GM21825 (cell line): ENCODE data around the gene CTDSP1.

ENCODE experiments used
- ATAC-seq: cut with Tn5 transposase; IDR thresholded peaks from one replicate; pipeline ENCODE4 v1.9.1; 2021; ENCODE audit warnings: mild to moderate bottlenecking, moderate library complexity; ENCODE audit not compliant: unreplicated experiment

Gene CTDSP1

GRCh38 chr2:218382785-218383184 lies 16.9 kb upstream of the CTDSP1 start:
- no peak for ATAC-seq

DNA sequence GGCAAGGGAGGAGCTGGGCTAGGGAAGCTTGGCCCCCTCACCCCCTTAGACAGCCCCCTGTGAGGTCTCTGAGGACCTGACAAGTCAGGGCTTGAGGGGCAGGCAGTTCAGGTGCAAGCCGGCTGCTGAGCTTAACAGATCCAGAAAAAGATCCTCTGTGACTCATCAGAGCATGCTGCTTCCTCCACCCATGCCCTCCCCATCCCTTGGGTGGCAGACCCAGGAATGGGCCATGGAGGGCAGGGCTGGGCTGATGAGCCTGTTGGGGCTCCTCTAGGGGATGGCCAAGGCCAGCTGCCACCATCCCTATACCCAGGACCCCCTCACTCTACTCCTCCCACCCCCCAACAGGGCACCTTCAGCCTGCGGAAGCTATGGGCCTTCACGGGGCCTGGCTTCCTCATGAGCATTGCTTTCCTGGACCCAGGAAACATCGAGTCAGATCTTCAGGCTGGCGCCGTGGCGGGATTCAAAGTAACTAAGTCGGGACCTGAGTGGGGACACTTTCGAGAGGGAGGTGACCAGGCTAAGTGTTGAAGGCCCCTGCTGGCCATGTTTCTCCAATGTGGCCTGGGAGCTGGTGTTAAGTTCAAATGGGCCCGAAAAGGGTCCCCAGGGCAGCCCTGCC lies 15.7 kb upstream of the CTDSP1 start:
- no peak for ATAC-seq

DNA sequence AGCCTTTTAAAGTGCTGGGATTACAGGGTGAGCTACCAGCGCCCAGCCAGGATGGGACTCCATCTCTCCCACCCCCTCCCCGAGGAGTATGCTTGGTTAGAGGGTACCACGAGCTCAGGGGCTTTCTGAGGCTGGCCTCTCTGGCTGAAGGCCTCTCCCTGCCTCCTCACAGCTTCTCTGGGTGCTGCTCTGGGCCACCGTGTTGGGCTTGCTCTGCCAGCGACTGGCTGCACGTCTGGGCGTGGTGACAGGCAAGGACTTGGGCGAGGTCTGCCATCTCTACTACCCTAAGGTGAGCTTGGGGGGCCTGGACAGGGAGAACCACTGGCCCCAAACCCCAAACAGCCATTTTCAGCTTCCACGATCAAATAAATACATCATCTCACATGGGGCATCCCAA lies 14.7 kb upstream of the CTDSP1 start:
- ATAC-seq: no peak

DNA sequence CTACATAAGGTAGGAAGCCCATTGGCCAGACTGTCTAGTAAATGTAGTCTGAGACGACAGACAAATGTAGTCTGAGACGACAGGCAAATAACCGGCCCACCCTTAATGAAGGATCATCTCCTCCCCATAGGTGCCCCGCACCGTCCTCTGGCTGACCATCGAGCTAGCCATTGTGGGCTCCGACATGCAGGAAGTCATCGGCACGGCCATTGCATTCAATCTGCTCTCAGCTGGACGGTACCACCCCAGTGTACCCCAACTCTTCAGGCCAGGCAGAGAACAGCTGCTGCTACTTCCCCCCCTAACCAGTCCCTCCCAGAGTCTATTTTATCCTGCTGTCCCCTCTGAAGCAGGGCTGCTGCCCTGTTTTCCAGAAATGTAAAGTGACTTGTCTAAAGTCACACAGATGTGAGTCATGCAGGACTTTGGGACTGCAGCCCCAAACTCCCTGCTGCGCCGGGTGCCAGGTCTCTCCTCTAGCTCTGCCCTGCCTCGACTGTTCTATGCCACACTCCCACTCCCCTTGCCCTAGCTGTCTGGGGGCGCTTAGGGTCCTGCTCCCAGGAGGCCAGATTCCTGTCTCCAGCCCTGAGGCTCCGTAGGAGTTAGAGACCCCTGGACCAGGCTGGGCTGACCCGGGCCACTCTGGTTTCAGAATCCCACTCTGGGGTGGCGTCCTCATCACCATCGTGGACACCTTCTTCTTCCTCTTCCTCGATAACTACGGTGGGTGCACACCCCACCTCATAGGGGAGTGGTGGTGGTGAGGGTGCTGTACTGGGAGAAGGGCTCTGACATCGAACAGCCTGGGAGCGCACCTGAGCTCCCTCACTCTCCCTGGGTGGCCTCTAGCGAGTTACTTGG lies 12.9 kb upstream of the CTDSP1 start:
- no peak for ATAC-seq

- ATAC-seq: no peak
Measured at GRCh38 chr2:218387369-218388194, 12.1 kb upstream of the CTDSP1 start.

DNA sequence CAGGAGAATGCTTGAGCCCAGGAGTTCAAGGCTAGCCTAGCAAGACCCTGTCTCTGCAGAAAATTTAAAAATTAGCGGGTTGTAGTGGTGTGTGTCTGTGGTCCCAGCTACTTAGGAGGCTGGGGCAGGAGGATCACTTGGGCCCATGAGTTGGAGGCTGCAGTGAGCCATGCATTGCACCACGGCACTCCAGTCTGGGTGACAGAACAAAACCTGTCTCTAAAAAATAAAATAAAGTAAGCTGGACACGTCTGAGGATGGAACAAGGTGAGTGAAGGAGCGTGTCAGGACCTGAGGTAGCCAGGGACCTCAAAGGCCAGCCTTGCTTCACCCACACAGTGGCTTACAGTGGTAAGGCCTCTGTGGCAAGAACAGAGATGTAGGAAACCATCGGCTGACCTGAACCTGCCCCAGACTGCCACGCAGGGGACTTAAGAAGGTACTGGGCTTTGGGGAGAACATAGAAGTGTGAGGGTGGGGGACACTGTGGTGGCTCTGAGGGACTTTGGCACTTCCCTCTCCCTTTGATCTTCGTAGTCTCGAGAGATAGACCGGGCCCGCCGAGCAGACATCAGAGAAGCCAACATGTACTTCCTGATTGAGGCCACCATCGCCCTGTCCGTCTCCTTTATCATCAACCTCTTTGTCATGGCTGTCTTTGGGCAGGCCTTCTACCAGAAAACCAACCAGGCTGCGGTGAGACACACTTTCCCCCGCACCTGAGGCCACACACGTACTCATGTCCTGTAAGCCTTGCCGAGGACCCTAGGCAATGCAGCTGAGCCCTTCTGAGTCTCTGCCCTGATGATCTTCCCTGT lies 10.1 kb upstream of the CTDSP1 start:
- ATAC-seq: no peak

DNA sequence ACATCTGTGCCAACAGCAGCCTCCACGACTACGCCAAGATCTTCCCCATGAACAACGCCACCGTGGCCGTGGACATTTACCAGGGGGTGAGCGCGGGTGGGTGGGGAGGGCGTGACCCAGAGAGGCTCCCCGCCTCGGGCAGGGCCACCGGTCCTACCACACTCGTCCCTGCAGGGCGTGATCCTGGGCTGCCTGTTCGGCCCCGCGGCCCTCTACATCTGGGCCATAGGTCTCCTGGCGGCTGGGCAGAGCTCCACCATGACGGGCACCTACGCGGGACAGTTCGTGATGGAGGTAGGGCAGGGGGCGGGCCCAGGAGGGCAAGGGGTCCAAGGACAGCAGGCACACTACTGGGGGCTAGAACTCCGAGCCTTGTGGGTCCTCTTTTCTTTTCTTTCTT lies 8.5 kb upstream of the CTDSP1 start:
- no peak for ATAC-seq

DNA sequence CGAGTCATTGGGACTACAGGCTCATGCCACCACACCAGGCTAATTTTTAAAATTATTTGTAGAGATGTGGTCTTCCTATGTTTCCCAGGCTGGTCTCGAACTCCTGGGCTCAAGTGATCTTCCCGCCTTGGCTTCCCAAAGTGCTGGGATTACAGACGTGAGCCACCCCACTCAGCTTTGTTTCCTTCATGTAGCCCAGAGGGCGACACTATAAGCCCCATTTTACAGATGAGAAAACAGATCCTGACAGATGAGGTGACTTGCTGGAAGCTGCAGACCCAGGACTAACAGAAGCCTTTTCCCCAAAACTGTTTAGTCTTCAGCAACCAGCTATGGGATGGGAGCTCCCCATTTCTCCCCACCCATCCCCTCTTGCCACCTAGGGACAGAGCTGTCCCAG lies 7.2 kb upstream of the CTDSP1 start:
- ATAC-seq: no peak

- no peak for ATAC-seq
Measured at GRCh38 chr2:218392891-218393462, 6.7 kb upstream of the CTDSP1 start.

- no peak for ATAC-seq
Measured at GRCh38 chr2:218393750-218394290, 5.8 kb upstream of the CTDSP1 start.

DNA sequence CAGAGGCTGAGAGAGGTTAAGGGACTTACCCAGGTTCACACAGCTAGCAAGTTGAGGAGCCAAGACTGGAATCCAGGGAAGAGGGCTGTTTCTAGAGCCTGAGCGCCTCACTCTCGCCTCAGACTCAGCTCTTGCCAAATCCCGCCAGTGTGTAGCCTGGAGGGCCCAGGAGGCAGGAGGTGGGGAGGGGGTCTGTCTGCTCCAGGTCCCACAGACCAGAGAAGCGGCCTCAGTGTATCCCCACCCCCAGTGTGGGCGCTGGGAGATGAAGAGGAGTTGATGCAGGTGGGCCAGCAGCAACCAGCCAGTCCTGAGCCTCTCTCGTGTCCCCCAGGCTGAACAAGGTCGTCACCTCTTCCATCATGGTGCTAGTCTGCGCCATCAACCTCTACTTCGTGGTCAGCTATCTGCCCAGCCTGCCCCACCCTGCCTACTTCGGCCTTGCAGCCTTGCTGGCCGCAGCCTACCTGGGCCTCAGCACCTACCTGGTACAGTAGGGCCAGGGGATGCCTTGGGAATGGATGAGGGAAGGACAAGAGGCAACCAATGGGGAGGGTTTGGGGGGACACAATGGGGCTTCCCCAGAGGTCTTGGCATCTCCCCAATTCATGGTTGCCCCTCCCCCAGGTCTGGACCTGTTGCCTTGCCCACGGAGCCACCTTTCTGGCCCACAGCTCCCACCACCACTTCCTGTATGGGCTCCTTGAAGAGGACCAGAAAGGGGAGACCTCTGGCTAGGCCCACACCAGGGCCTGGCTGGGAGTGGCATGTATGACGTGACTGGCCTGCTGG lies 5.2 kb upstream of the CTDSP1 start:
- ATAC-seq: no peak

DNA sequence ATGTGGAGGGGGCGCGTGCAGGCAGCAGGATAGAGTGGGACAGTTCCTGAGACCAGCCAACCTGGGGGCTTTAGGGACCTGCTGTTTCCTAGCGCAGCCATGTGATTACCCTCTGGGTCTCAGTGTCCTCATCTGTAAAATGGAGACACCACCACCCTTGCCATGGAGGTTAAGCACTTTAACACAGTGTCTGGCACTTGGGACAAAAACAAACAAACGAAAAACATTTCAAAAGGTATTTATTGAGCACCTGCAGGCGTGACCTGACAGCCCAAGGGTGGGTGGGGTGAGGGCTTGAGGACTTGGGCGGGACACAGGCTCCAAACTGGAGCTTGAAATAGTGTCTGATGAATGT lies 4.6 kb upstream of the CTDSP1 start:
- no peak for ATAC-seq

DNA sequence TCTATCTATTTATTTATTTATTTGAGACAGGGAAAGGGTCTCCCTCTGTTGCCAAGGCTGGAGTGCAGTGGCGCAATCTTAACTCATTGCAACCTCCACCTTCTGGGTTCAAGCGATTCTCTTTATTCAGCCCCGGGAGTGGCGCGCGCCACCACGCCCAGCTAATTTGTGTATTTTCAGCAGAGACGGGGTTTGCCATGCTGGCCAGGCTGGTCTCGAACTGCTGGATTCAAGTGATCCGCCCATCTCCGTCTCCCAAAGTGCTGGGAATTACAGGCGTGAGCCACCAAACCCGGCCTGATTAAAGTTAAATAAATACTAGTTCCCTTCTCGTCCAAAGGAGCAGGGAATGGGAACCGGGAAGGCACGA lies 4.2 kb upstream of the CTDSP1 start:
- no peak for ATAC-seq

DNA sequence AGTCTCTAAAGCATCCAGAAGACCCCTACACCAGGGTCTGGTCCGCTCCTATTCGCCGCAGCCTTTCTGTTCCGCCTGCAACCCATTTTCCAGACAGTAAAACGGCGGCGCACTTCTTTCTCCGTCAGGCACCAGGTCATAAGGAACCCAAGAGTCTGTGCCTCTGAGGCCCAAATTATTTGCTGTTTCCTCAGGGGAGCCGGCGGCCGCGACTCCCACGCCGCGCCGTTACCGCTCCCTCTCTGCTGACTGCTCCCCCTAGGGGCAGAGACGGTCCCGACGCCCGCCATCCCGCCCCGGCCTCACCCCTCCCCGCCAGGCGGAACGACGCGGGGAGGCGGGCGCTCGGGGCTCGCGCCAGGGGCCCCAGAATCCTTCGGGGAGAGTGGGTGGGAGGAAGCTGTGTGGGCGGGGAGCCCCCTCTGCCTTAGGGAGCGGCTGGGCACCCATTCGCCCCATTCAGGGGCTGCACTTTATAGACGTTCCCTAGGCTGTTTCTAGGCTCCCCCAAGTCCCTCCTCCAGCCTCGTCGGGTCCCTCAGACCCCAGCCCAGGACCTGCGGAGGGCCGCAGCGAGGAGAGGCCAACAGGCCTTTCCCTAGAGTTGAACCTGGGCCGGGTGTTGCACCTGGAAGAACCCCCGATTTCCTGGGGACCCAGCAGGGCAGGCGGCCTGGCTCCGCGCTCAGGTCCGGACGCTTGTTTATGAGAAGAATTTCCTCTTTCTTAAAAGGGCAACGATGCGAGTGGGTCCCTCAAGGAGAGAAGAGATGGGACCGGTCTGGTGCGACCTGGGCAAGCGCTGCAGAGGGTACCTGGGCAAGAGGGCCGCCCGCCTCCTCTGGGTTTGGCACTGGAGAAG lies 3.6 kb upstream of the CTDSP1 start:
- ATAC-seq: peak; percentile 46

GRCh38 chr2:218396688-218397462 lies 2.8 kb upstream of the CTDSP1 start:
- ATAC-seq: no peak

GRCh38 chr2:218397463-218397819 lies 2.2 kb upstream of the CTDSP1 start:
- no peak for ATAC-seq

GRCh38 chr2:218397820-218398436 lies 1.7 kb upstream of the CTDSP1 start:
- ATAC-seq: peak; percentile 17
